ENCODE measurements around the gene ZNF135.

ZNF135 gene

GRCh38 chr19:58045411-58046050, 13.6 kb upstream of the ZNF135 start:
- DNase-seq (ENCODE audit: low read depth in 3 of 3, low spot score in 1 of 3), result no peak

- no peak for DNase-seq (ENCODE audit: low read depth in 3 of 3, low spot score in 1 of 3)
Measured at GRCh38 chr19:58046856-58047255, 12.2 kb upstream of the ZNF135 start.

- DNase-seq (ENCODE audit: low read depth in 3 of 3, low spot score in 1 of 3), result no peak
Measured at GRCh38 chr19:58047672-58048071, 11.4 kb upstream of the ZNF135 start.

- no peak for DNase-seq (ENCODE audit: low read depth in 3 of 3, low spot score in 1 of 3)
Measured at GRCh38 chr19:58052256-58052655, 6.8 kb upstream of the ZNF135 start.

GRCh38 chr19:58053480-58054156, 5.5 kb upstream of the ZNF135 start:
- no peak for DNase-seq (ENCODE audit: low read depth in 3 of 3, low spot score in 1 of 3)

GRCh38 chr19:58054901-58055874, 3.9 kb upstream of the ZNF135 start:
- no peak for DNase-seq (ENCODE audit: low read depth in 3 of 3, low spot score in 1 of 3)

- DNase-seq (ENCODE audit: low read depth in 3 of 3, low spot score in 1 of 3), result no peak
Measured at GRCh38 chr19:58056261-58056660, 2.8 kb upstream of the ZNF135 start.

- no peak for DNase-seq (ENCODE audit: low read depth in 3 of 3, low spot score in 1 of 3)
Measured at GRCh38 chr19:58056861-58057260, 2.2 kb upstream of the ZNF135 start.

GRCh38 chr19:58058467-58058866, 615 bp upstream of the ZNF135 start:
- DNase-seq (ENCODE audit: low read depth in 3 of 3, low spot score in 1 of 3), result no peak

GRCh38 chr19:58059671-58060078, 593 bp downstream of the ZNF135 start:
- DNase-seq (ENCODE audit: low read depth in 3 of 3, low spot score in 1 of 3), result no peak

GRCh38 chr19:58060231-58060630, 1.1 kb downstream of the ZNF135 start:
- DNase-seq (ENCODE audit: low read depth in 3 of 3, low spot score in 1 of 3), result no peak

- no peak for DNase-seq (ENCODE audit: low read depth in 3 of 3, low spot score in 1 of 3)
Measured at GRCh38 chr19:58063712-58064111, 4.6 kb downstream of the ZNF135 start.

- no peak for DNase-seq (ENCODE audit: low read depth in 3 of 3, low spot score in 1 of 3)
Measured at GRCh38 chr19:58067240-58067912, 8.3 kb downstream of the ZNF135 start.

- no peak for DNase-seq (ENCODE audit: low read depth in 3 of 3, low spot score in 1 of 3)
Measured at GRCh38 chr19:58079792-58080191, 20.7 kb downstream of the ZNF135 start.

GRCh38 chr19:58083021-58083420, 23.9 kb downstream of the ZNF135 start:
- no peak for DNase-seq (ENCODE audit: low read depth in 3 of 3, low spot score in 1 of 3)

- DNase-seq (ENCODE audit: low read depth in 3 of 3, low spot score in 1 of 3), result no peak
Measured at GRCh38 chr19:58084596-58085347, 25.7 kb downstream of the ZNF135 start.

- DNase-seq (ENCODE audit: low read depth in 3 of 3, low spot score in 1 of 3), result no peak
Measured at GRCh38 chr19:58085348-58085875, 26.3 kb downstream of the ZNF135 start.

GRCh38 chr19:58086825-58087710, 28.0 kb downstream of the ZNF135 start:
- no peak for DNase-seq (ENCODE audit: low read depth in 3 of 3, low spot score in 1 of 3)

- no peak for DNase-seq (ENCODE audit: low read depth in 3 of 3, low spot score in 1 of 3)
Measured at GRCh38 chr19:58088521-58089052, 29.5 kb downstream of the ZNF135 start.

Measured in stimulated activated CD4-positive, alpha-beta T cell treated with anti-CD3 and anti-CD28 coated beads, TNF-alpha, amount 100 ng/mL, for 1 hour (primary cell).